Neural progenitor cell (in vitro differentiated cells): ENCODE data around the gene PAPPA2.

ENCODE experiments used
- CTCF ChIP-seq: fragments of 200-600 bp; sonication (generic); IDR thresholded peaks from 2 replicates; pipeline ENCODE4 v1.5.1; 2017; ENCODE audit warnings: antibody characterized with exemption, mild to moderate bottlenecking
- EZH2 ChIP-seq: fragments of 200-600 bp; sonication (generic); IDR thresholded peaks from 2 replicates; pipeline ENCODE4 v1.6.1; 2017; ENCODE audit warnings: antibody characterized with exemption, mild to moderate bottlenecking, moderate library complexity
- EZH2phosphoT487 ChIP-seq: fragments of 200-600 bp; sonication (generic); IDR thresholded peaks from 2 replicates; pipeline ENCODE4 v1.6.1; 2017; ENCODE audit warnings: antibody characterized with exemption

DNA sequence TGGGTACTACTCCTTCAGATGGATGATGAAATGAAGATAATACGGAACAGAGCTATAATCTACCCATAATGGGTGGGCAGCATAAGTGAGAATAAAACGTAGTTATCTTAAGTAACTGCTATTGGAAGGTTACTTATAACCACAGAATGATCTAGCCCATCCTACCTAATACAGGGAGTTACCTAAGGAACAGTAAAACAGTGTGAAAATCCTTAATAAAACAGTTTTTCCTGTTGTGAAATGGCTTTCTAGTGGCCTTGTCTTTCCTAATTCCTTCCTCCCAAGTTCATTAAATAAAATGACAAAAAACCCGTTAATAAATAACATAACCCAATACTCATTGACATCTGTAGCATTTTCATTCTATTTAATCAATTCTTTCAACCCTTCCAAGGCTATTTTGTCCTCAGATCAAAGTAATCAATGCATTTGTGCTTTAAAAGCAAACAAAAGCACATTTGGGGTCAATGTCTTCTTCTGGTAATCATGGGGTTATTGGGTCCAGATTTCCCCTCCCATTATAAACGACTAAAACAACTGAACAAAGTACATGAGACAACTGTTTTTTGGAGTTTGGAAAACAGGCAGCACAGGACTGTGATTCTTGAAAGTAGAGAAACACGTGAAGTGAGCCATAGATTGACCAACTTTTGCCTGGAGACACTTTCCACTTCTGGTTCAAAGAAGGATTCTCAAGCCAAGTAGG lies 42.0 kb downstream of the PAPPA2 start:
- TF ChIP-seq CTCF: no peak
- no peak for TF ChIP-seq EZH2phosphoT487
- no peak for TF ChIP-seq EZH2
